GM19193 (cell line): ENCODE results near the gene AFAP1L2.

Experiments
- POLR2A ChIP-seq: IDR thresholded peaks from 4 replicates; pipeline ENCODE4 v1.6.1; 2011; ENCODE audit not compliant: insufficient read depth, insufficient read length; ENCODE audit errors: extremely low read depth

Gene AFAP1L2

DNA sequence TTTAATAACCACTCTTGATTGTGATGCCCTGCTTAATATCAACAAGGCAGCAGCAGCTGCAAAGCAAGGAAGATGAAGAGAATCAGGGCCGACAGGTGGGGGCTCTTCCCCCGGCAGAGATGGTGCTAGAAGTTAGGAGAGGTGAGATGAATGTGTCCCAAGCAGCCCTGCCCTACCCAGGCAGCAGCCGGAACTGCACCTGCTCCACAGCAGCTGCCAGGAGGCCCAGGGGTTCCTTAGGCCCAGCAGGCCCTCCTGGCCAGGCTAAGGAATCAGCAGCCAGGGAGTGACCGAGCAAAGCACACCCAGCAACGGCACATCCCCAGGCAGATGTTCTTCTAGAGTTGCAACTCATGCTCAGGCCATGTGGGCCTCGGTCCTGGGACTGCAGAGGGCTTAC is 17.9 kb downstream of the AFAP1L2 start:
- TF ChIP-seq POLR2A: no peak

DNA sequence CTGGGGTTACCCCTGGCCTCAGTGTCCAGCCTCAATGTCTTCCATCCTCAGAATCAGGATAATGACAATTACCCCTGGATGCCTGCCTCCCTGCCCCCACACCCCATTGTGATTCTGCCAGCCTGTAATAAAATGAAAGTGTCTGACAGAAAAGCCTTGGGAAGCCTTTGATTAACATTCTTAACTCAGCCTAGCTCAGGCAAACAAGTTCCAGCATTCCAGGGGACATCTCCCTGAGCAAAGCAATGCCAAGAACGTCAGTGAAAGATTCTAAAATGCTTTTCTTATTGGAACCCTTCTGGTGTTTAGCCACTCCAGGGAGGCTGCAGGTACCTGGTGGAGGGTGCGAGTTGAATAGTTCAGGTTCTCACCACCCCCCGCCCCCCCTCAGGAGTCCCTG is 18.7 kb downstream of the AFAP1L2 start:
- TF ChIP-seq POLR2A: no peak

DNA sequence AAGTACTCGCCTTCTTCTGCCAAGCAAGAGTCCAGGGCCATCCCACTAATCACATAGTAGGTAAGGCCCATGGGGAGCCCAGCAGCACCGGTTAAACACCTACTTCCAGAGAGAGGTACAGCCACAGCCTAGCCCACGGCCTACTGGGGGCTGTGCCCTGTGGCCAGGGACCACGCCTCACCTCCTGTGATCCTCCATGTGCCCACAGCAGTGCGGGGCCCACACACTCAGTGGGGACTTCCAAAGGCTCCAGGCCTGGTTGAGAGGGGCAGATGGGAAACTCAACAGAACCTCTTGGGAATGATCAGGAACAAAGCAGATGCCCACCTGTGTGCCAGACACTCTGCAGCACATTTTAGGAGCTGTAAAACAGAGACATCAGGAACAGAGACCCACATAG is 19.7 kb downstream of the AFAP1L2 start:
- no peak for TF ChIP-seq POLR2A

DNA sequence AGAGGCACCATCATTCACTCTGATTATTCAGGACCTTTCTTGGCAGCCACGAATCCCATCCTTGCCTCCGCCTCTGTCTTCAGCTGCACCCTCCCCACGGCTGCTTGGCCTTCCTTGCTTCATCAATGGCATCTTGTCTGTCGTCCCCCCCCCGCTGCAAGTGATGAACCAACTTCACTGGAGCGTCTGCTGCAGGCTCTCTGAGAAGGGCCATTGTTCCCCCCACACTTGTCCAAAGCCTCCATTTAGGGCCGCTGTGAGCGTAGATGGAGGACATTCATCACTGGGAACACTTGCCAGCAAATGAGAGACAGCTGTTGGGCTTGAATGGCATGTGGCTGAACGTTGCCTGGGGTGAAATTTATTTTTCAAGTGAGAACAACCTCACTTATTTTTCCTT is 20.1 kb downstream of the AFAP1L2 start:
- TF ChIP-seq POLR2A: no peak

DNA sequence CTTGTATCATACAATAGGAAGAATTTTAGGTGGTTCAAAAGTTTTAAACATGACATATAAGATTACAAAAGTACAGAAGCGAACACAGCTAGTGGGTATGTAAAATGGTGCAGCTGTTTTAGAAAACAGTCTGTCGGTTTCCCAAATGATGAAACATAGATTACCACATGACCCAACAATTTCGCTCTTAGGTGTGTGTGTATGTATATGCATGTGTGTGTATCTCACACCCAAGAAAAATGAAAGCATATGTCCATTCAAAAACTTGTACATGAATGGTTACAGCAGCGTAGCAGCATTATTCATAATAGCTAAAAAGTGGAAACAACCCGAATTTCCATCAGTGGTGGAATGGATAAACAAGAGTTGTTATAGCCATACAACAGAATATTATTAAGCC is 23.5 kb downstream of the AFAP1L2 start:
- TF ChIP-seq POLR2A: no peak

DNA sequence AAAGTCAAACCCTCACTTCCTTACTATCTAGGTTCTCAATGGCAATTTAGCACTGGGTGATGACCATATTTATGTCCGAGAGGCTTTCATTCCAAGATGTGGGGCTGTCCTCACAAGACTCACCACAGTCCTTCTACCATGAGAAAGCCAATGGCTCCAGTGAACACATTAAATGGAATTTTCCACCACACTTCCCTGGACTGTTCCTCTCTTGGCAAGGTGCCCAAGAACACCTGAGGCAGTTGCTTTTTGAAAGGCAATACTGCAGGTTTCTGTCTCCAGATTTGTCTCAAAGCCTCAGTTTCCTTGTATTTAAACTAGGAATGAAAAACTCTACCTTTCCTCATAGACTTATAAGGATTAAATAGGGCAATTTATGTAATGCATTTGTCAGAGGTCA is 24.2 kb downstream of the AFAP1L2 start:
- TF ChIP-seq POLR2A: no peak

DNA sequence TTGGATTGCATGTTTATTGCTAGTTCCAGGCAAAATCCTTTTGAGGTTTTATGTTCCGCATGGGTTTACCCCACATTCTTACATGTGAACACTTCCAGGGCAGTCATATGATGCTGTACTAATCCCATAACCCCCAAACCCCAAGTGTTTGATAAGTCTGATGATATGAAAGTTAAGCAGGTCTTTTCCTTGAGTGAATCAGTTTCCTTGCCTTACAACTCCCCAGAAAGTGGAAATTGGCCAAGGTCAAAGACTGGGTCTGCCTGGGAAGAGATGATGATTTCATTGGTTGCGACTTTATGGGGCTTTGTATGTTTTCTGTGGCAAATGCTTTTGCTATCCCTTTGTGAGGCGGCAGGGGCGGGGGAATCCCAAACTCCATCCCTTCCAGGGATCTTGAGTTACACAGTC is 24.7 kb downstream of the AFAP1L2 start:
- no peak for TF ChIP-seq POLR2A

DNA sequence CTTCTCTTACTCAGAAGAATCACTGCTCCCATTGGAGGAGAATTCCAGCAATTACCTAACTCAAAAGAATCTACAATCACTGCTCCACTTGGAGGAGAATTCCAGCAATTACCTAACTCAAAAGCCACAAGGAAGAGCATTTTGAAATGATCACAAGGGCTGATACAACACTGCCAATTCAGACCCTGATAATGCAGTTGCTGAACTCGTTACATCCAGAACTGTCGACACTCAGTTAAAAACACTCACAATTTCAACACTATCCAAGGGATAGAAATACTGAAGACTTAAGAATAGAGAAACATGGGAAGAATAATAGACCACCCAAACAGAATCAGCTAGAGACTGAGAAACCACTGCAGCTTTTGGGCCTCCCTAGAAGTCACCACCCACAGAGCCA is 27.8 kb downstream of the AFAP1L2 start:
- TF ChIP-seq POLR2A: no peak

DNA sequence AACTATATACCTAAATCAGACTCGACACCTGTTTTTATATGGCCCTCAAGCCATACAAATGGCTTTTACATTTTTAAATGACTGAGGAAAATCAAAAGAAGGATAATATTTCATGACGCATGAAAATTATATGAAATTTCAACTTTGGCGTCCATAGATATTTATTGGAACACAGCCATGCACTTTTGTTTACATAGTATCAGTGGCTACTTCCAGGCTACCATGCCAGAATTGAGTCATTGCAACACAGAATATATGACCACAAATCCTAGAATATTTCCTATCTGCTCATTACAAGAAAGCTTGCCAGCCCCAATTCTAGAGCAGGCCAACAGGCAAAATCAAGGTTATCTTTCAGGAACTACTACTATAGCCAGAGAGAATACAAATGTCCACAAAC is 29.3 kb downstream of the AFAP1L2 start:
- TF ChIP-seq POLR2A: no peak

DNA sequence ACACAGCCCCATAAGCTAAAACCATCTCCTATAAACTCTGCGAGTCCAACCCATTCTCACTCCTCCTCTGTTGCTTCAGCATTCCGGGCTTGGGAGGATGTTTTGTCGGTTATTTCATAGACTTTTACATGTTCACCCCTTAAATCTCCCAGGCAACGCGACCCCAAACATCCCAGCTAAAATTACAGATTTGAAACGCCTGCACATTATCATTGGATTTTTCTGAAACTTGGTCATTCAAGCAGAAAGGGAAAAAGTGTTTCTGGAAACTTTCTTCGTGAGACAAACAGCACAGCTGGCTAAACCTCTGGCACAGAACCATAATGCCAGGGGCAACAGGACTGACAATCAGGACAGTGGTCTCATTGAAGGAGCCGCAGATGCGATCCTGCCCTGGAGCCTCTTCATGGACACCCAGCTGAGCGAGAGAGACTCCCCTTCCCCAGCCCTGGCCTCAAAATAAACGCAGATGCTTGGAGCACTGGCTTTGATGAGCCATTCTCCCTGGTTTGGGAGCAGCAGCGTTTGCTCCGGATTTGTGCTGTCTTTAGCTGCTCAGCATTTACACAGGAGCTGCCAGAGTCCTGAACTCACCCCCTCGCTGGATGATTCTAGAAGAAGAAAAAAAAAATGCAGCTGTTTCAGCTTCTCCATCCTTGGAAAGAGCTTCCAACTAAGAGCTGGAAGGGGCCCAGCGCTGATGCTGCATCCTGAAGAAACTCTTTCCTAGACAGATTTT is 30.1 kb downstream of the AFAP1L2 start:
- no peak for TF ChIP-seq POLR2A

DNA sequence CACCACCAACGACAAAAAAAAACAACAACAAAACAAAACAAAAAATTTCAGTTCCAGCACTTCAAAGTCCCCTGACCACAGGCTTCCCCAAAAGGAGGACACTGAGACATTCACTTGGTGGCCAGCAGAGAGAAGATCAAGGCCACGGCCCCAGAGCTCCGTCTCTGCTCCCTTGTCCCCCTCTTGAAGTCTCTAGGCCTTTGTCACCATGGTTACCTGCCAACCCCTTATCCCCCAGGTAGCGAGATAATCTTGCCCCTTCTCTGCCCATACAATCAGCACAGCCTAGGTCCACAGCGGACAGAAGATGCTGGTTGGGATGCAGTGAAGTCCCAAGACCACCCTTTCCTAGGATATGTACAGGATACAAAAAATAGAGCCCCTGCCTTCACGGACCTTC is 30.7 kb downstream of the AFAP1L2 start:
- TF ChIP-seq POLR2A: no peak

DNA sequence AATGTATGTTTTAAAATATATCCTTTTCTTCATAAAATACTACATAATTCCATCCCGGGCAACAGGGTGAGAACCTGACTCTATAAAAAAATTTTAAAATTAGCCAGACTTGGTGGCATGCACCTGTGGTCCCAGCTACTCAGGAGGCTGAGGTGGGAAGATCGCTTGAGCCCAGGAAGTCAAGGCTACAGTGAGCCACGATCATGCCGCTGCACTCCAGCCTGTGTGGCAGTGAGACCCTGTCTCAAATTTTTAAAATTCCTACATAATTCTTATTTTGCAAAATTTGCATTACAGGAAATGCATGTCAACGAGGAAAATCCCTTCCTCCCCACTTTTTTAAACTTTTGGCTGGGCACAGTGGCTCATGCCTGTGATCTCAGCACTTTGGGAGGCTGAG is 31.3 kb downstream of the AFAP1L2 start:
- no peak for TF ChIP-seq POLR2A

DNA sequence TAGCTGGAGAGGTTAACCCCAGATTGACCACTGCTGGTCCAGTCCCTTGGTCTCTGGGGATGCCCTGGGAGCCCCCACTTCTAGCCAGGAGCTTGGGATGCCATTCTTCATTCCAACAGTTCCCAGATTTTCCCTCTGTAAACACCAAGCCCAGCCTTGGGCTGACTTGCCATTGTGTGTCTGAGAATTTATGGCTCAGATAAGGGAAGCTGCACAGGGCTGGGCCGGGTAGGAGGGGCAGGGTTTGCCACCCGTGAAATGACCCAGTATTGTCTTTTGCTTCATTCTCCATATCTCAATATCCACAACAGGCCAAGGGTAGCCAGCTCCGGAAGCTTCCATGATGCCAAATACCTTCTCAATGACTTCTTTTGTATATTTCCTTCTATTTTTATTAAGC is 32.1 kb downstream of the AFAP1L2 start:
- no peak for TF ChIP-seq POLR2A

DNA sequence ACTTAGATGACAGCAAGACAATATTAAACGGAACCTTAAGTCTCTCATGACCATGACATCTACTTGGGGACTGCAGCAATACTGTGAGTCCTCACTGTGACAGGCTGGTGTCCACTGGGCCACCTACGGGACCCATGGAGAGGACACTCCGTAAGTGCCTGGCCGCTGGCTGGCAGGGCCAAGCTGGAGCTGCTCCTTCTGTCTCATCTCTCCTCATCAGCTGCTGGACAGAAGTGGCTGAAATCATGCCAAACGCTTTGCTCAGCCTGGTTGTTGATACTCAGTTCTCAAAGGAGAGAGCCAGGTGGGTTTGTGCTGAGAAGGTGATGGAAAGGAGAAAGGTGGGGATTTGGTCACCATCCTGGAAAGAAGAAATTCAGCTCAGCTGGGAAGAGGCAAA is 33.3 kb downstream of the AFAP1L2 start:
- no peak for TF ChIP-seq POLR2A

DNA sequence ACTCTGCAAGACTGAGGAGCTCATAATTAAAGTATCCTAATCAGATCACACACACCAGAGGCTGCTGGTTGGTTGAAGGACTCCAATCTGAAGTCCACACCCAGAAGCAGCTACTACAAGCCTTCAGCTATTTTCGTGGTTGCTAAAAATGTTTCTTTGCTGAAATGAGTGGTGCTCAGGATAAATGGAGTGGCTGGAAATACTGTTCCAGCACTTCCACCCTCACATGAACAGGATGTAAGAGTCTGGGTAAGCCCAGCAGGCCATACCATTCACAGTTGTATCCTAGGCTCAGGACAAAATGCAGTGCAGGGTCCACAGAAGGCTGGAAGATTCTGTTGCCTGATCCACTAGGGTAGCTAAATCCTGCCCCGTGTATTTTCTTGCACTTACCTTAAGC is 34.1 kb downstream of the AFAP1L2 start:
- TF ChIP-seq POLR2A: no peak

DNA sequence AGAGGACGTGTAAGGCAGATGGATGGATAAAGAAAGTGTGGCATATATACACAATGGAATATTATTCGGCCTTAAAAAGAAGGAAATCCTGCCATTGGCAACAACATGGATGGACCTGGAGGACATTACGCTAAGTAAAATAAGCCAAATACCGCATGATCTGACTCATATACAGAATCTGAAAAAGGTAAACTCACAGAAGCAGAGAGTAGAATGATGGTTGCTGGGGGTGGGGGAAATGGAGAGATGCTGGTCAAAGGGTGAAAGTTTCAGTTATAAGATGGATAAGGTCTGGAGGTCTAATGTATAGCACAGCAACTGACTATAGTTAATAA is 36.3 kb downstream of the AFAP1L2 start:
- no peak for TF ChIP-seq POLR2A
